Loucy (cell line): ENCODE results near the gene UBAC2.

ENCODE experiments used
- EZH2phosphoT487 ChIP-seq: fragments of 200-600 bp; IDR thresholded peaks from 2 replicates; pipeline ENCODE4 v1.6.1; 2018; ENCODE audit warnings: antibody characterized with exemption, mild to moderate bottlenecking, moderate library complexity, borderline replicate concordance
- TF ChIP-seq, protein P1 (sequence below): fragments of 200-600 bp; sonication (generic); conservative IDR thresholded peaks from 2 replicates; pipeline ENCODE4 v1.5.1; 2014; ENCODE audit warnings: mild to moderate bottlenecking, antibody characterized with exemption, low read length

DNA sequence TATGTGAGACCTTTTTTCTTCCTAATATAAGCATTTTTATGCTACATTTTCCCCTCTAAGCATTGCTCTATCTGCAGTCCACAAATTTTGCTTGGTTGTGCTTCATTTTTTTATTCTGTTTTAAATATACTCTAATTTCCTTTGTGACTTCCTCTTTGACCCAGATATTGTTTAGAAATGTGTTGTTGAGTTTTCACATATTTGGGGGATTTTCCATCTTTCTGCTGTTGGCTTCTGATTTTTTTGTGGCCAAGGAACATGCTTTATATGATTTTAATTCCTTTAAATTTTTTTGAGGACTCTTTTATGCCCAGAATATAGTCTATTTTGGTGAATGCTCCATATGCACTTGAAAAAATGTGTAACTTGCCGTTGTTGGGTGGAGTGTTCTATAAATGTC, 22.9 kb downstream of the UBAC2 start:
- TF ChIP-seq, protein P1, sequence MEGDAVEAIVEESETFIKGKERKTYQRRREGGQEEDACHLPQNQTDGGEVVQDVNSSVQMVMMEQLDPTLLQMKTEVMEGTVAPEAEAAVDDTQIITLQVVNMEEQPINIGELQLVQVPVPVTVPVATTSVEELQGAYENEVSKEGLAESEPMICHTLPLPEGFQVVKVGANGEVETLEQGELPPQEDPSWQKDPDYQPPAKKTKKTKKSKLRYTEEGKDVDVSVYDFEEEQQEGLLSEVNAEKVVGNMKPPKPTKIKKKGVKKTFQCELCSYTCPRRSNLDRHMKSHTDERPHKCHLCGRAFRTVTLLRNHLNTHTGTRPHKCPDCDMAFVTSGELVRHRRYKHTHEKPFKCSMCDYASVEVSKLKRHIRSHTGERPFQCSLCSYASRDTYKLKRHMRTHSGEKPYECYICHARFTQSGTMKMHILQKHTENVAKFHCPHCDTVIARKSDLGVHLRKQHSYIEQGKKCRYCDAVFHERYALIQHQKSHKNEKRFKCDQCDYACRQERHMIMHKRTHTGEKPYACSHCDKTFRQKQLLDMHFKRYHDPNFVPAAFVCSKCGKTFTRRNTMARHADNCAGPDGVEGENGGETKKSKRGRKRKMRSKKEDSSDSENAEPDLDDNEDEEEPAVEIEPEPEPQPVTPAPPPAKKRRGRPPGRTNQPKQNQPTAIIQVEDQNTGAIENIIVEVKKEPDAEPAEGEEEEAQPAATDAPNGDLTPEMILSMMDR: no peak
- no peak for TF ChIP-seq EZH2phosphoT487
